ENCODE results near the gene CDH22. TPM values are rescaled to one million over a fixed set of nuclear protein-coding genes. Genes with fewer than 3 reads are reported as not detected.

CDH22 gene
- polyA plus RNA-seq, 1 donor from 2014 or later: 2.1 TPM

DNA sequence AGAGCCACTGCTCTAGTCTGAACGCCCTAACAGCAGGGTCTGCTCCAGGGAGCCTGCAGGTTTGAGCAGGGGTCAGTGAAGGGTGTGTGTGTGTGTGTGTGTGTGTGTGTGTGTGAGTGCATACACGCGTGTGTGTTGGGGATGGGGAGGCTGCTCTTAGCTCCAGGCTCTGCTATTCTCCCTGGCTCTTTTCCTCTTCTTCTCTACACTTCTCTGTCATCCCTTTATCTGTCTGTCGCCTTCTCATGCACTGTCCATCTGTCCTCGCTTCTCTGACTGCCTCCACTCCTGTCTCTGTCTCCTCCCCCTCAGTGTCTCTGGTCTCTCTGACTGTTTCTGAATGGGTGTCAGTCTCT lies 3.4 kb upstream of the CDH22 start:
- Histone ChIP-seq H3K9me2 (ENCODE audit: insufficient read depth, low read length) (no peaks in the 10 kb centered on the region), H3F3A (ENCODE audit: insufficient read depth, low read length, poor library complexity, severe bottlenecking) (no peaks in the 10 kb centered on the region), H3K9ac (ENCODE audit: low read length) (no peak overlapping the region), H3K27me3 (ENCODE audit: insufficient read depth, low read depth, low read length) (peaks cover 71% of the 10 kb centered on the region), H3K4me2 (ENCODE audit: low read length) (no peak overlapping the region), H3K27ac (ENCODE audit: low read length) (no peak overlapping the region), H3K79me2 (replicated peaks; ENCODE audit: insufficient read depth, low read length) (no peaks in the 10 kb centered on the region), H2AFZ (ENCODE audit: low read depth, low read length) (no peak overlapping the region), H4K20me1 (ENCODE audit: insufficient read depth) (no peaks in the 10 kb centered on the region), H3K9me3 (ENCODE audit: low read length) (no peaks in the 10 kb centered on the region), H3K36me3 (ENCODE audit: insufficient read depth, low read length) (no peaks in the 10 kb centered on the region), H3K4me3 (ENCODE audit: low read length) (peak overlapping the region; percentile 58)
- TF ChIP-seq RAD21 (conservative IDR thresholded peaks at IDR 0.05): no peak

DNA sequence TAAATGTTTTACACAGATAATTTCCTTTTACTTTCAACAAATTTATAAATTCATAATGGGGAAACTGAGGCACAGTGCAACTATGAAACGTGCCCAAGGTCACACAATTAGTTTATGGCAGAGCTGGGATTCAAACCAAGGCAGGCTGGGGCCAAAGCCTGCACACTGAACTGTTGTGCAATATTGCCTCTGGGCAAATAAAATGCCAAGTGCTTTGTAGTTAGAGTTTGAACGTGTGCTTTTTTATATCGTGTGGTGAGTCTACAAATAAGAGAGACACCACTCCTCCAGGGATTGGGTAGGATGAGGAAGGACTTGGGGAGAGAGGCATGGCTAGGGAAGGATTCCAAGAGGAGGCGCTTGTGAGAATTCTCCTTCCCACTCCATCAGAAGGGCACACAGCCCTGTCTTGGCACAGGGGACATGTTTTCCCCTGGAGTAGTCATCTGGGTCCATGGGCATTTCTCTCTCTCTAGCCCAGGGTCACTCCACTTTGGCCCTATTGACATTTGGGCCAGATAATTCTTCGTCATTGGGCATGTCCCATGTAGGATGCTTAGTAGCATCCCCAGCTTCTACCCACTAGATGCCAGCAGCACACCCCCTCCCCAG lies 2.8 kb upstream of the CDH22 start:
- H3K27me3 ChIP-seq (ENCODE audit: insufficient read depth, low read depth, low read length): peaks cover 76% of the 10 kb centered on the region
- H3K9me2 ChIP-seq (ENCODE audit: insufficient read depth, low read length): no peaks in the 10 kb centered on the region
- H2AFZ ChIP-seq (ENCODE audit: low read depth, low read length): no peak overlapping the region
- no peaks in the 10 kb centered on the region for H3F3A ChIP-seq (ENCODE audit: insufficient read depth, low read length, poor library complexity, severe bottlenecking)
- H3K27ac ChIP-seq (ENCODE audit: low read length): no peak overlapping the region
- TF ChIP-seq SMC3 (conservative IDR thresholded peaks at IDR 0.05; ENCODE audit: poor library complexity) (no peak), RAD21 (conservative IDR thresholded peaks at IDR 0.05) (no peak), EZH2 (IDR thresholded peaks at IDR 0.05; ENCODE audit: borderline replicate concordance, insufficient read depth, low read length, poor library complexity, severe bottlenecking) (no peak), POLR2AphosphoS5 (IDR thresholded peaks at IDR 0.05) (no peak), EP300 (conservative IDR thresholded peaks at IDR 0.05; ENCODE audit: poor library complexity, severe bottlenecking) (no peak), MXI1 (conservative IDR thresholded peaks at IDR 0.05; ENCODE audit: poor library complexity, severe bottlenecking) (no peak)
- H3K9me3 ChIP-seq (ENCODE audit: low read length): no peaks in the 10 kb centered on the region
- H3K4me3 ChIP-seq (ENCODE audit: low read length): no peak overlapping the region
- no peaks in the 10 kb centered on the region for H4K20me1 ChIP-seq (ENCODE audit: insufficient read depth)
- no peak overlapping the region for H3K4me2 ChIP-seq (ENCODE audit: low read length)
- H3K9ac ChIP-seq (ENCODE audit: low read length): no peak overlapping the region
- no peaks in the 10 kb centered on the region for H3K36me3 ChIP-seq (ENCODE audit: insufficient read depth, low read length)
- no peaks in the 10 kb centered on the region for H3K79me2 ChIP-seq (replicated peaks; ENCODE audit: insufficient read depth, low read length)

DNA sequence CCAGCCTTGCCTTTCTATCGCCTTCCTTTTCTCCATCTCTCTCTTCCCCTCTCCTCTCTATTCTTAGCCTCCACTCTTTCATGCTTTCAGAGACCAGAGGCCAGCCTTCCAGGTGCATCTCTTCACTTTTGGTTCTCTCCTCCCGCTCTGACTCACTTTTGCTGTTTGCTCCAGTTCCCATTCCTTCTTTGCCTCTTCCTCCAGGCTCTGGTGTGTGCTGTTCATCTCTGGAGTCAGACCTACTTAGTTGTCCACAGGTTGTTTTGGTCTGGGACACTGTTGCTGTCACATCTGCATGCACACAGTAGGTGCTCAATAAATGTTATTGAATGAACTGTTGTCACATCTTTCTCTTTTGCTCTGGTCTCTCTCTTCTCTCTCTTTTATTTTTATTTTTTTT lies 1.6 kb upstream of the CDH22 start:
- Histone ChIP-seq H2AFZ (ENCODE audit: low read depth, low read length) (no peak overlapping the region), H3K79me2 (replicated peaks; ENCODE audit: insufficient read depth, low read length) (no peaks in the 10 kb centered on the region), H3K4me3 (ENCODE audit: low read length) (no peak overlapping the region), H3K9me3 (ENCODE audit: low read length) (no peaks in the 10 kb centered on the region), H3K27ac (ENCODE audit: low read length) (no peak overlapping the region), H3K9me2 (ENCODE audit: insufficient read depth, low read length) (no peaks in the 10 kb centered on the region), H3F3A (ENCODE audit: insufficient read depth, low read length, poor library complexity, severe bottlenecking) (no peaks in the 10 kb centered on the region), H4K20me1 (ENCODE audit: insufficient read depth) (no peaks in the 10 kb centered on the region), H3K9ac (ENCODE audit: low read length) (no peak overlapping the region), H3K27me3 (ENCODE audit: insufficient read depth, low read depth, low read length) (peaks cover 88% of the 10 kb centered on the region), H3K4me2 (ENCODE audit: low read length) (no peak overlapping the region), H3K36me3 (ENCODE audit: insufficient read depth, low read length) (no peaks in the 10 kb centered on the region)
- TF ChIP-seq SMC3 (conservative IDR thresholded peaks at IDR 0.05; ENCODE audit: poor library complexity) (no peak), MXI1 (conservative IDR thresholded peaks at IDR 0.05; ENCODE audit: poor library complexity, severe bottlenecking) (no peak)

DNA sequence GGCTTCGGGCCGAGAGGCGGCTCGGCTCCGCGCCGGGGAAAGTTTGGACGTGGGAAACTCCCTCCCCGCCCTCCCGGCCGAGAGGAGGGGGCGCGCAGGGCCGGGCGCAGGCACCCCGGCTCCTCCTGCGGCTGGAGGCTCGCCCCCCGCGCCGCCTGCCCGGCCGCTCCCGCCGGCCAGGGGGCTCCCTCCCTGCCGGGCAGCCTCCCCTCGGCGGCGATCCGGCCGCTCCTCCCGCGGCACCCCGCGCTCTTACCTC lies 370 bp downstream of the CDH22 start:
- Histone ChIP-seq H3K79me2 (replicated peaks; ENCODE audit: insufficient read depth, low read length) (no peaks in the 10 kb centered on the region), H3K9me2 (ENCODE audit: insufficient read depth, low read length) (no peaks in the 10 kb centered on the region), H3K27me3 (ENCODE audit: insufficient read depth, low read depth, low read length) (peaks cover 82% of the 10 kb centered on the region), H3K4me3 (ENCODE audit: low read length) (peak overlapping the region; percentile 74), H3K9ac (ENCODE audit: low read length) (peak overlapping the region; percentile 55), H3K9me3 (ENCODE audit: low read length) (no peaks in the 10 kb centered on the region), H2AFZ (ENCODE audit: low read depth, low read length) (no peak overlapping the region), H3K4me2 (ENCODE audit: low read length) (no peak overlapping the region), H3F3A (ENCODE audit: insufficient read depth, low read length, poor library complexity, severe bottlenecking) (no peaks in the 10 kb centered on the region), H4K20me1 (ENCODE audit: insufficient read depth) (no peaks in the 10 kb centered on the region), H3K36me3 (ENCODE audit: insufficient read depth, low read length) (no peaks in the 10 kb centered on the region), H3K27ac (ENCODE audit: low read length) (no peak overlapping the region)
- TF ChIP-seq SMC3 (conservative IDR thresholded peaks at IDR 0.05; ENCODE audit: poor library complexity) (no peak), MXI1 (conservative IDR thresholded peaks at IDR 0.05; ENCODE audit: poor library complexity, severe bottlenecking) (no peak)
- TF ChIP-seq, protein P1, sequence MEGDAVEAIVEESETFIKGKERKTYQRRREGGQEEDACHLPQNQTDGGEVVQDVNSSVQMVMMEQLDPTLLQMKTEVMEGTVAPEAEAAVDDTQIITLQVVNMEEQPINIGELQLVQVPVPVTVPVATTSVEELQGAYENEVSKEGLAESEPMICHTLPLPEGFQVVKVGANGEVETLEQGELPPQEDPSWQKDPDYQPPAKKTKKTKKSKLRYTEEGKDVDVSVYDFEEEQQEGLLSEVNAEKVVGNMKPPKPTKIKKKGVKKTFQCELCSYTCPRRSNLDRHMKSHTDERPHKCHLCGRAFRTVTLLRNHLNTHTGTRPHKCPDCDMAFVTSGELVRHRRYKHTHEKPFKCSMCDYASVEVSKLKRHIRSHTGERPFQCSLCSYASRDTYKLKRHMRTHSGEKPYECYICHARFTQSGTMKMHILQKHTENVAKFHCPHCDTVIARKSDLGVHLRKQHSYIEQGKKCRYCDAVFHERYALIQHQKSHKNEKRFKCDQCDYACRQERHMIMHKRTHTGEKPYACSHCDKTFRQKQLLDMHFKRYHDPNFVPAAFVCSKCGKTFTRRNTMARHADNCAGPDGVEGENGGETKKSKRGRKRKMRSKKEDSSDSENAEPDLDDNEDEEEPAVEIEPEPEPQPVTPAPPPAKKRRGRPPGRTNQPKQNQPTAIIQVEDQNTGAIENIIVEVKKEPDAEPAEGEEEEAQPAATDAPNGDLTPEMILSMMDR (IDR thresholded peaks at IDR 0.05; ENCODE audit: poor library complexity, severe bottlenecking): no peak
- TF ChIP-seq, protein P2, sequence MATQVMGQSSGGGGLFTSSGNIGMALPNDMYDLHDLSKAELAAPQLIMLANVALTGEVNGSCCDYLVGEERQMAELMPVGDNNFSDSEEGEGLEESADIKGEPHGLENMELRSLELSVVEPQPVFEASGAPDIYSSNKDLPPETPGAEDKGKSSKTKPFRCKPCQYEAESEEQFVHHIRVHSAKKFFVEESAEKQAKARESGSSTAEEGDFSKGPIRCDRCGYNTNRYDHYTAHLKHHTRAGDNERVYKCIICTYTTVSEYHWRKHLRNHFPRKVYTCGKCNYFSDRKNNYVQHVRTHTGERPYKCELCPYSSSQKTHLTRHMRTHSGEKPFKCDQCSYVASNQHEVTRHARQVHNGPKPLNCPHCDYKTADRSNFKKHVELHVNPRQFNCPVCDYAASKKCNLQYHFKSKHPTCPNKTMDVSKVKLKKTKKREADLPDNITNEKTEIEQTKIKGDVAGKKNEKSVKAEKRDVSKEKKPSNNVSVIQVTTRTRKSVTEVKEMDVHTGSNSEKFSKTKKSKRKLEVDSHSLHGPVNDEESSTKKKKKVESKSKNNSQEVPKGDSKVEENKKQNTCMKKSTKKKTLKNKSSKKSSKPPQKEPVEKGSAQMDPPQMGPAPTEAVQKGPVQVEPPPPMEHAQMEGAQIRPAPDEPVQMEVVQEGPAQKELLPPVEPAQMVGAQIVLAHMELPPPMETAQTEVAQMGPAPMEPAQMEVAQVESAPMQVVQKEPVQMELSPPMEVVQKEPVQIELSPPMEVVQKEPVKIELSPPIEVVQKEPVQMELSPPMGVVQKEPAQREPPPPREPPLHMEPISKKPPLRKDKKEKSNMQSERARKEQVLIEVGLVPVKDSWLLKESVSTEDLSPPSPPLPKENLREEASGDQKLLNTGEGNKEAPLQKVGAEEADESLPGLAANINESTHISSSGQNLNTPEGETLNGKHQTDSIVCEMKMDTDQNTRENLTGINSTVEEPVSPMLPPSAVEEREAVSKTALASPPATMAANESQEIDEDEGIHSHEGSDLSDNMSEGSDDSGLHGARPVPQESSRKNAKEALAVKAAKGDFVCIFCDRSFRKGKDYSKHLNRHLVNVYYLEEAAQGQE (IDR thresholded peaks at IDR 0.05; ENCODE audit: borderline replicate concordance): no peak

Data from neural cell (in vitro differentiated cells).